ENCODE results near the gene COL9A3. TPM values are rescaled to one million over a fixed set of nuclear protein-coding genes. Genes with fewer than 3 reads are reported as not detected.

Gene COL9A3
- 8.3 and 8.5 TPM in 2 replicates for total RNA-seq (2021)
- Bru-seq, nascent RNA, result percentile 17 among the genes with signal in this experiment
- BruChase-seq, experiment 1, labeled RNA remaining after a 2-hour chase, result percentile 17 among the genes with signal in this experiment
- BruChase-seq, experiment 2, labeled RNA remaining after a 6-hour chase, result percentile 20 among the genes with signal in this experiment
- long read RNA-seq, partial matches to known transcripts, result 1 of 5 reads
- long read RNA-seq, other reads (novel, unspliced or antisense), result 3 of 5 reads

DNA sequence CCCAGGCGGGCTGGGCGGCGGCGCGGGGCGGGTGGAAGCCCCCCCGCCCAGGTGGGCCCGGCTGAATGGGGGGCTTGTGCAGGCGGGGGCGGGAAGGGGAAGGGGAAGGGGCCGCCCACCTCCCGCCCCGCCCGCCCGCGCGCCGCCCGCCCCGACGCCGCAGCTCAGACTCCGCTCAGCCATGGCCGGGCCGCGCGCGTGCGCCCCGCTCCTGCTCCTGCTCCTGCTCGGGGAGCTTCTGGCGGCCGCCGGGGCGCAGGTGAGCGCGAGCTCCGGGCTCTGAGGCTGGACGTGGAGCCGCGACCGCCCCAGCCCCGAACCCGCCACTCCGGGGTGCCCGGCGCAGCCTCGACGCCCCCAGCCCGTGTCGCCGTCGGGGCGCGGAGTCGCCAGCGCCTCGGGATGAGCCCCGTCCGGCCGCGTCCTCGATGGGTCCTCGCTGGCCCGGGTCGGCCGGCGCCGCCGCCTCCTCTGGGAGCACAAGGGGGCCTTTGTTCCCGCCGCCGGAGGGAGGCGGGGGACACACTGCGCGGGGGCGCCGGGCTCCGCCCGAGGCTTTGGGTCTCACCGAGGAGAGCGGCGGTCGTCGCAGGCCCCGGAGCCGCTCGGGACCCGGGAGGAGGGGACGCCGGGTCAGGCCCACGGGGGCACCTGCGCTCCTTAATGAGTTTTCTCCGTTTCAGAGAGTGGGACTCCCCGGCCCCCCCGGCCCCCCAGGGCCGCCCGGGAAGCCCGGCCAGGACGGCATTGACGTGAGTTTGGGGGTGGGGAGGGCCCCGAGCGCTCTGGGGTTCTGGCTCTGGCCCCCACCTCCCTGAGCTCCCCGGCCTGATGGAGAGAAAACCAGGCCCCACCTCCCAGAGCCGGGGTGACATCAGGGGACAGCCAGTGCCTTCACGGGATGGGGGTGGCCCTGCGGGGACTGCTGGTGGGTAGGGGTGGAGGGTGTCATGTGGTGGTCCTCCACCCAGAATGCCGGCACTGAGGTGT is at the start of gene COL9A3:
COL9A3 (plus strand) TSS at position 167 of the 990 bp plus-strand sequence; CDS start at position 182, 15 bp downstream.
- no TSS peak for BruUV-seq (replicated peaks)
- H3K79me2 ChIP-seq (ENCODE audit: low read depth), result no peaks in the 10 kb centered on the region
- H4K20me1 ChIP-seq (ENCODE audit: insufficient read depth), result peaks cover 12% of the 10 kb centered on the region
- H3K36me3 ChIP-seq (ENCODE audit: low read depth), result no peaks in the 10 kb centered on the region
- H3K9me3 ChIP-seq (ENCODE audit: insufficient read depth, low read depth), result no peaks in the 10 kb centered on the region
- intact Hi-C loops (cut with micrococcal nuclease; ENCODE audit: unreplicated experiment), result no loop called here
- no peak within 1 kb of the TSS for H3K4me2 ChIP-seq
- POLR2A ChIA-PET (ENCODE audit: unreplicated experiment), result interaction anchor here (0.7 kb wide), 1 partner anchor 226 kb away, joined by 3 read pairs; no protein-coding TSS in a partner anchor
- H3K27ac ChIP-seq, result no peak within 1 kb of the TSS
- TF ChIP-seq, protein P1, sequence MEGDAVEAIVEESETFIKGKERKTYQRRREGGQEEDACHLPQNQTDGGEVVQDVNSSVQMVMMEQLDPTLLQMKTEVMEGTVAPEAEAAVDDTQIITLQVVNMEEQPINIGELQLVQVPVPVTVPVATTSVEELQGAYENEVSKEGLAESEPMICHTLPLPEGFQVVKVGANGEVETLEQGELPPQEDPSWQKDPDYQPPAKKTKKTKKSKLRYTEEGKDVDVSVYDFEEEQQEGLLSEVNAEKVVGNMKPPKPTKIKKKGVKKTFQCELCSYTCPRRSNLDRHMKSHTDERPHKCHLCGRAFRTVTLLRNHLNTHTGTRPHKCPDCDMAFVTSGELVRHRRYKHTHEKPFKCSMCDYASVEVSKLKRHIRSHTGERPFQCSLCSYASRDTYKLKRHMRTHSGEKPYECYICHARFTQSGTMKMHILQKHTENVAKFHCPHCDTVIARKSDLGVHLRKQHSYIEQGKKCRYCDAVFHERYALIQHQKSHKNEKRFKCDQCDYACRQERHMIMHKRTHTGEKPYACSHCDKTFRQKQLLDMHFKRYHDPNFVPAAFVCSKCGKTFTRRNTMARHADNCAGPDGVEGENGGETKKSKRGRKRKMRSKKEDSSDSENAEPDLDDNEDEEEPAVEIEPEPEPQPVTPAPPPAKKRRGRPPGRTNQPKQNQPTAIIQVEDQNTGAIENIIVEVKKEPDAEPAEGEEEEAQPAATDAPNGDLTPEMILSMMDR (conservative IDR thresholded peaks at IDR 0.05), result no peak
- no peak for TF ChIP-seq EZH2 (IDR thresholded peaks at IDR 0.05; ENCODE audit: low read depth)
- H3K27me3 ChIP-seq (ENCODE audit: insufficient read depth, low read depth), result peaks cover 12% of the 10 kb centered on the region
- no peaks in the 10 kb centered on the region for H3K9me2 ChIP-seq (ENCODE audit: insufficient read depth)
- no peak for DNase-seq
- peaks cover 44% of the 10 kb centered on the region; the same call in 1 of the 2 replicates for H3F3A ChIP-seq (ENCODE audit: insufficient read depth, low read depth)
- CTCF ChIA-PET, result no interaction called here
- peaks cover 46% of the 10 kb centered on the region for H3K4me1 ChIP-seq (replicated peaks; ENCODE audit: insufficient read depth)
- no peak within 1 kb of the TSS for H2AFZ ChIP-seq
- H3K4me3 ChIP-seq, result no peak within 1 kb of the TSS

DNA sequence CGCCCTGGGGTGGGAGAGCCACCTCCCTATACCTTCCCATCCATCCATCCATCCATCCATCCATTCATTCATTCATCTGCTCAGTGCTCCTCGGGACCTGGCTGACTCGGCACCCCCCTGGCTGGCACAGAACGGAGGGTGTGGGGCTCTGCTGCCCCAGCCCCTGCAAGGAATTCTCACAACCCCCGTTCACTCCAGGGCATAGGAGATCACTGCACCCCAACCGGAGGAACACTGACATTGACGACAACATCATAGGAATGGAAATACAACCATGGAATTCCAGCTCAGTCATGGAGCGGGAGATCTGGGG is 48.7 kb upstream of the COL9A3 start:
- Histone ChIP-seq H3K4me3 (no peak overlapping the region), H4K20me1 (ENCODE audit: insufficient read depth) (no peaks in the 10 kb centered on the region), H2AFZ (no peak overlapping the region), H3K4me1 (replicated peaks; ENCODE audit: insufficient read depth) (peaks cover 54% of the 10 kb centered on the region), H3K79me2 (ENCODE audit: low read depth) (no peaks in the 10 kb centered on the region), H3K27ac (no peak overlapping the region), H3K36me3 (ENCODE audit: low read depth) (no peaks in the 10 kb centered on the region), H3K27me3 (ENCODE audit: insufficient read depth, low read depth) (0 out of 2 replicates have a peak, but pooled peaks cover 5% of the 10 kb centered on the region), H3K4me2 (peak overlapping the region; percentile 40; the same call in 1 of the 2 replicates), H3K9me2 (ENCODE audit: insufficient read depth) (no peaks in the 10 kb centered on the region), H3F3A (ENCODE audit: insufficient read depth, low read depth) (peaks cover 34% of the 10 kb centered on the region), H3K9me3 (ENCODE audit: insufficient read depth, low read depth) (no peaks in the 10 kb centered on the region)
- BruUV-seq (replicated peaks), result no TSS peak
- CTCF ChIA-PET, result interaction anchor here (0.6 kb wide), 1 partner anchor 268 kb away, joined by 6 read pairs; no protein-coding TSS in a partner anchor
- DNase-seq, result no peak
- POLR2A ChIA-PET (ENCODE audit: unreplicated experiment), result interaction anchor here (0.7 kb wide), 1 partner anchor 23 kb away, joined by 5 read pairs; no protein-coding TSS in a partner anchor
- intact Hi-C loops (cut with micrococcal nuclease; ENCODE audit: unreplicated experiment), result no loop called here
- TF ChIP-seq, protein P1 (conservative IDR thresholded peaks at IDR 0.05), result no peak
- no peak for TF ChIP-seq EZH2 (IDR thresholded peaks at IDR 0.05; ENCODE audit: low read depth)

DNA sequence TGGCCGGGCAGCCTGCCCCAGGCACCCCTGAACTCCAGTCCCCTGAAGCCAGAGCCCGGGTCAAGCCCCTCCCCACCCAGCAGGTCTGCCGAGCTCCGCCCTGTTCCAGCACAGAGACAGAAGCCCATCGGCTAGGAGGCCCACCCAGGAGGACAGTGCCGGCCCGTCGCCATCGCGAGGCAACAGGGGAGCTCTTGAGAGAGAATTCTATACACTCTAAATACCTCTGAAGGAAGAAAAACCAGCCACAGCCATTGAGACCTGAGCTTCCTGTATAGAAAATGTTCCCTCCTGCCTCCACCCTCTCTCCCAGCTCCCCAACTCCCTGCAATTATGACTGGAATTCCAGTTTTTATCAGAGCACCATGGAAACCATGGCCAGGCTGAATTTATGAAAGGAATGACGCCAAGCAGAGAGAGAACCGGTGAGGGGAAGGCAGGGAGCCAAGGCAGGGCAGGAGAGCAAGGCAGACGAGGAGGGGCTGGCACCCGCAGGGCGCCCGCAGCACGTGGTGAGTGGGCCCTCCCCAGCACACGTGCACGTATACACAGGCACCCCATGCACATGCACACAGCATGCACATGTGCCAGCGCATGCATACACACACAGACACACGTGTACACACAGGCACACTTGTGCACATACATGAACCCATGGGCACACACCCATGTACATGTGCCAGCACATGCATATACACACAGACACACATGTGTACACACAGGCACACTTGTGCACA is 48.1 kb upstream of the COL9A3 start:
- ChIA-PET POLR2A (ENCODE audit: unreplicated experiment) (interaction anchor here (0.7 kb wide), 2 partner anchors 23 to 29 kb away, joined by 3 to 5 read pairs; no protein-coding TSS in a partner anchor), CTCF (interaction anchor here (0.6 kb wide), 2 partner anchors 80 to 269 kb away, joined by 3 to 6 read pairs; no protein-coding TSS in a partner anchor)
- intact Hi-C loops (cut with micrococcal nuclease; ENCODE audit: unreplicated experiment), result no loop called here
- Histone ChIP-seq H3K79me2 (ENCODE audit: low read depth) (no peaks in the 10 kb centered on the region), H4K20me1 (ENCODE audit: insufficient read depth) (no peaks in the 10 kb centered on the region), H3K4me1 (replicated peaks; ENCODE audit: insufficient read depth) (peaks cover 59% of the 10 kb centered on the region), H3K4me3 (no peak overlapping the region), H3K27ac (no peak overlapping the region), H3K9me2 (ENCODE audit: insufficient read depth) (no peaks in the 10 kb centered on the region), H3F3A (ENCODE audit: insufficient read depth, low read depth) (peaks cover 39% of the 10 kb centered on the region), H3K27me3 (ENCODE audit: insufficient read depth, low read depth) (0 out of 2 replicates have a peak, but pooled peaks cover 5% of the 10 kb centered on the region), H3K36me3 (ENCODE audit: low read depth) (no peaks in the 10 kb centered on the region), H3K4me2 (peak overlapping the region; percentile 40; the same call in 1 of the 2 replicates), H2AFZ (no peak overlapping the region), H3K9me3 (ENCODE audit: insufficient read depth, low read depth) (no peaks in the 10 kb centered on the region)
- BruUV-seq (replicated peaks), result no TSS peak
- peak; percentile 72 to 83 for DNase-seq
- no peak for TF ChIP-seq EZH2 (IDR thresholded peaks at IDR 0.05; ENCODE audit: low read depth)
- TF ChIP-seq, protein P1 (conservative IDR thresholded peaks at IDR 0.05), result no peak

Measured in PC-9 (cell line).